DND-41 (cell line): ENCODE data around the gene SNCAIP.

ENCODE experiments used
- ATAC-seq: fragments of 200-7000 bp; cut with Tn5 transposase; 3 replicates; pipeline ENCODE4 v1.9.1; 2021; ENCODE audit warnings: low read depth; ENCODE audit not compliant: insufficient read depth
- DNase-seq: peaks from one replicate; pipeline ENCODE4 v3.0.0-alpha.2; 2020
- H2AFZ ChIP-seq: 2 replicates; pipeline ENCODE4 v1.6.0; 2012; ENCODE audit warnings: low read depth, low read length
- H3K27ac ChIP-seq: 2 replicates; pipeline ENCODE4 v1.5.1; 2012; ENCODE audit warnings: low read length, inconsistent platforms
- H3K27me3 ChIP-seq: fragments of 200-600 bp; sonication (generic); 2 replicates; pipeline ENCODE4 v1.6.0; 2012; ENCODE audit warnings: low read length, mild to moderate bottlenecking, inconsistent platforms; ENCODE audit not compliant: insufficient read depth, poor library complexity
- H3K36me3 ChIP-seq: 2 replicates; pipeline ENCODE4 v1.5.1; 2012; ENCODE audit warnings: low read length, inconsistent platforms; ENCODE audit not compliant: insufficient read depth
- H3K4me1 ChIP-seq: 2 replicates; pipeline ENCODE4 v1.5.1; 2012; ENCODE audit warnings: mild to moderate bottlenecking, low read length; ENCODE audit not compliant: insufficient read depth
- H3K4me2 ChIP-seq: 2 replicates; pipeline ENCODE4 v1.6.0; 2012; ENCODE audit warnings: mild to moderate bottlenecking, moderate library complexity, low read length, inconsistent platforms; ENCODE audit not compliant: insufficient read depth
- H3K4me3 ChIP-seq, 2 experiments: fragments of 200-600 bp in 1 of 2; shearing (Covaris generic) in 1 of 2; 2 replicates each; pipeline ENCODE4 v1.5.1; 2012 to 2016; ENCODE audit warnings: inconsistent platforms in 2 of 2, low read length in 2 of 2, mild to moderate bottlenecking in 2 of 2, low read depth in 1 of 2, moderate library complexity in 1 of 2
- H3K79me2 ChIP-seq: 2 replicates; pipeline ENCODE4 v1.6.0; 2012; ENCODE audit warnings: low read length, inconsistent platforms; ENCODE audit not compliant: insufficient read depth
- H3K9ac ChIP-seq: 2 replicates; pipeline ENCODE4 v1.6.0; 2012; ENCODE audit warnings: low read depth, mild to moderate bottlenecking, inconsistent platforms, low read length, moderate library complexity
- H3K9me3 ChIP-seq: 2 replicates; pipeline ENCODE4 v1.5.1; 2012; ENCODE audit warnings: low read length, moderate library complexity, mild to moderate bottlenecking, inconsistent platforms; ENCODE audit not compliant: insufficient read depth, severe bottlenecking
- H4K20me1 ChIP-seq: 2 replicates; pipeline ENCODE4 v1.6.0; 2012; ENCODE audit warnings: low read length; ENCODE audit not compliant: insufficient read depth
- EZH2 ChIP-seq: IDR thresholded peaks from 3 replicates; pipeline ENCODE4 v1.6.1; 2012; ENCODE audit warnings: borderline replicate concordance, low read depth, mild to moderate bottlenecking, moderate library complexity, low read length, inconsistent platforms; ENCODE audit not compliant: severe bottlenecking
- TF ChIP-seq, protein P1 (sequence below): IDR thresholded peaks from 2 replicates; pipeline ENCODE4 v1.5.1; 2012; ENCODE audit warnings: borderline replicate concordance, low read length, moderate library complexity, mild to moderate bottlenecking; ENCODE audit not compliant: poor library complexity, severe bottlenecking; ENCODE audit errors: extremely low read depth

SNCAIP gene

DNA sequence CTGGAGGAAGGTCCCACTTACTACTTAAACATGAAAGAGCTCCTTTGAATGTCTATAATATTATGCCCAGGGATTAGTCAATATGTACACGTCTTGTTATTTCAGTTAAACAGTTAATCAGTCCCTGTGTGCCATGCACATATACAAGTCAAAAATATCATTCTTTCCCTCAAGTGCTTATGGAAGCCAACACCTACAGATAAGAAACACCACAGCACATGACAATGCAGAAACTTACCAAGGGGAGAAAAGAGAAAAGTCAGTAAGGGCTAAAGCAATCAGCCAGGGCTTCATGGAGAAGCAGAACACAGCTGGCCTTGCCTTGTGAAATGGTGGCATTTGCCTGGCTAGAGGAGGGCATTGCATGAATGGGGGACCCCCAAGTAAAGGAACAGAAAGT lies 88.3 kb downstream of the SNCAIP start:
- no peaks in the 10 kb centered on the region for H3K79me2 ChIP-seq
- H2AFZ ChIP-seq = no peak overlapping the region
- H3K4me3 ChIP-seq = no peak overlapping the region
- H3K4me2 ChIP-seq = no peak overlapping the region
- no peaks in the 10 kb centered on the region for H3K4me1 ChIP-seq
- no peaks in the 10 kb centered on the region for H3K36me3 ChIP-seq
- H3K9ac ChIP-seq = no peak overlapping the region
- no peaks in the 10 kb centered on the region for H3K27me3 ChIP-seq
- ATAC-seq (no peak), DNase-seq (no peak)
- TF ChIP-seq, protein P1, sequence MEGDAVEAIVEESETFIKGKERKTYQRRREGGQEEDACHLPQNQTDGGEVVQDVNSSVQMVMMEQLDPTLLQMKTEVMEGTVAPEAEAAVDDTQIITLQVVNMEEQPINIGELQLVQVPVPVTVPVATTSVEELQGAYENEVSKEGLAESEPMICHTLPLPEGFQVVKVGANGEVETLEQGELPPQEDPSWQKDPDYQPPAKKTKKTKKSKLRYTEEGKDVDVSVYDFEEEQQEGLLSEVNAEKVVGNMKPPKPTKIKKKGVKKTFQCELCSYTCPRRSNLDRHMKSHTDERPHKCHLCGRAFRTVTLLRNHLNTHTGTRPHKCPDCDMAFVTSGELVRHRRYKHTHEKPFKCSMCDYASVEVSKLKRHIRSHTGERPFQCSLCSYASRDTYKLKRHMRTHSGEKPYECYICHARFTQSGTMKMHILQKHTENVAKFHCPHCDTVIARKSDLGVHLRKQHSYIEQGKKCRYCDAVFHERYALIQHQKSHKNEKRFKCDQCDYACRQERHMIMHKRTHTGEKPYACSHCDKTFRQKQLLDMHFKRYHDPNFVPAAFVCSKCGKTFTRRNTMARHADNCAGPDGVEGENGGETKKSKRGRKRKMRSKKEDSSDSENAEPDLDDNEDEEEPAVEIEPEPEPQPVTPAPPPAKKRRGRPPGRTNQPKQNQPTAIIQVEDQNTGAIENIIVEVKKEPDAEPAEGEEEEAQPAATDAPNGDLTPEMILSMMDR = no peak
- no peak for TF ChIP-seq EZH2
- H3K27ac ChIP-seq = no peak overlapping the region
- H3K9me3 ChIP-seq = no peaks in the 10 kb centered on the region
- H4K20me1 ChIP-seq = no peaks in the 10 kb centered on the region

DNA sequence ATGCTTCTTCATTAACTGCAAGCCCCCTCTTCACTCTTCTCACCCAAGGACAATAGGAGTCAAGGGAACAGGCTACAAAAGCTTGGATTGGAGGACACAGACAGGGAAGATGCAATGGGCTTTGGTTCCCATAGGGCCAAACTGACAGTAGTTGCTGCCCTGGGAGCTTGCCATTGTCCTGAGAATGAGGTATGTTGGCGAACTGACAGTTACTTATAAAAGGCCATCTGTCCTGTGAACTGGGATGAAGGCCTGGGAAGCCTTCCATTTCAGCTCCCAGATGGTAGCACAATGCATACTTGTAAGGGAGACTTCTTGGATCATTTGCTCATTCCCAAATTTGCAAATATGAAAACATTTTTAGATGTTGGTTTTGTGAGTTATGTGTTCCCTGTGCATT lies 88.9 kb downstream of the SNCAIP start:
- no peak overlapping the region for H3K27ac ChIP-seq
- no peaks in the 10 kb centered on the region for H3K4me1 ChIP-seq
- no peak overlapping the region for H2AFZ ChIP-seq
- no peak overlapping the region for H3K4me3 ChIP-seq
- DNase-seq (no peak), ATAC-seq (no peak)
- no peaks in the 10 kb centered on the region for H3K79me2 ChIP-seq
- no peaks in the 10 kb centered on the region for H3K27me3 ChIP-seq
- no peak overlapping the region for H3K9ac ChIP-seq
- H3K36me3 ChIP-seq = no peaks in the 10 kb centered on the region
- H4K20me1 ChIP-seq = no peaks in the 10 kb centered on the region
- TF ChIP-seq EZH2 = no peak
- TF ChIP-seq, protein P1 = no peak
- no peaks in the 10 kb centered on the region for H3K9me3 ChIP-seq
- H3K4me2 ChIP-seq = no peak overlapping the region

DNA sequence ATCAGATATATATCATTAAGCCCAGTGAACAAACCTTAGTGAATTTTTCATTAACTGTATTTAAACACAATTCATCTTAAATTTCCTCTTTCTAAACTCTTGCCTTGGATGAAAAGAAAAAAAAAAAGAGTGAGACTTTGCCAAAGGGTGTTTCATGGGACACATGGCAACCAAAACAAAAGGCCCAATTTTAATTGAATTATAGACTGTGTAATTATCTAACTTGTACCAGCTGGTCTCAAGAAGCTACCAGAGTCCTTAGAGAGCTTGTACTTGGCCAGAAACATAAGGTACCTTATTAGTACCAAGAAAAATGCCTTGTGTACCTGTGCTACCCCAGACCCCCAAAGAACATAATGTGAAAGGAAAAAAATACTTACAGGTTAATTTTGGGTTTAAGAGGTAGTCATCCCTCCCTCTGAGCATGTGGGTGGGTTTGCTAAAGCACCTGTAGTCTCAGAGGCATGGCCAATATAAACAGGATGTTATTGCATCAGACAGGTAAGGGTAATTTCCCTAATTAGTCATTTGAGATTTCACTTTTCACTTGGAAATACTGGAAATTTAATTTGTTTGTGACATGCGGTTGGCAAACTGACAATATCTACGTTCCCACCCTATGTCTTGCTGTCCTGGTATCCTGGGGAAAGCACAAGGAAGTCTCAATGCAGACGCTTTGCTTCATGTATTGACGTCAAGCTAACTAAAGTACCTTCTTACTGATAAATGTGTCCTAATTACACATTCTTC lies 90.1 kb downstream of the SNCAIP start:
- Histone ChIP-seq H3K36me3 (no peaks in the 10 kb centered on the region), H3K4me1 (no peaks in the 10 kb centered on the region), H3K27ac (no peak overlapping the region), H3K79me2 (no peaks in the 10 kb centered on the region), H4K20me1 (no peaks in the 10 kb centered on the region), H3K27me3 (no peaks in the 10 kb centered on the region), H3K4me3 (no peak overlapping the region), H2AFZ (no peak overlapping the region), H3K4me2 (no peak overlapping the region), H3K9ac (no peak overlapping the region), H3K9me3 (no peaks in the 10 kb centered on the region)
- no peak for TF ChIP-seq EZH2
- TF ChIP-seq, protein P1 = no peak
- DNase-seq (no peak), ATAC-seq (no peak)
